H9 (cell line): ENCODE results near the gene PATL2. TPM values are rescaled to one million over a fixed set of nuclear protein-coding genes. Genes with fewer than 3 reads are reported as not detected.
"Not testable (repeated sequence)": the region's sequence is repeated elsewhere in the genome, so short reads cannot be mapped to it uniquely, and the experiment has no call there.

Experiments used
- DNase-seq: peaks from one replicate; pipeline ENCODE4 v3.0.0-alpha.2; 2017
- H2AFZ ChIP-seq: one replicate; pipeline ENCODE4 v1.6.1; 2013; ENCODE audit warnings: mild to moderate bottlenecking, low read length, control low read depth, moderate library complexity
- H2AK5ac ChIP-seq: 2 replicates; pipeline ENCODE4 v1.6.1; 2013; ENCODE audit warnings: low read length, control low read depth, mixed read lengths; ENCODE audit not compliant: insufficient read length
- H2BK120ac ChIP-seq: one replicate; pipeline ENCODE4 v1.6.1; 2013; ENCODE audit warnings: low read depth, mild to moderate bottlenecking, low read length, control low read depth, inconsistent platforms; ENCODE audit not compliant: poor library complexity, severe bottlenecking
- H2BK12ac ChIP-seq: 2 replicates; pipeline ENCODE4 v1.6.1; 2013; ENCODE audit warnings: low read length, control low read depth, mixed read lengths, low read depth; ENCODE audit not compliant: insufficient read length
- H2BK15ac ChIP-seq: 2 replicates; pipeline ENCODE4 v1.6.1; 2013; ENCODE audit warnings: low read depth, low read length, control low read depth
- H2BK20ac ChIP-seq: one replicate; pipeline ENCODE4 v1.6.1; 2013; ENCODE audit warnings: low read depth, mild to moderate bottlenecking, low read length, control low read depth, inconsistent platforms; ENCODE audit not compliant: poor library complexity, severe bottlenecking
- H2BK5ac ChIP-seq: 2 replicates; pipeline ENCODE4 v1.6.1; 2013; ENCODE audit warnings: low read length, control low read depth, mixed read lengths; ENCODE audit not compliant: insufficient read length
- H3K14ac ChIP-seq: 2 replicates; pipeline ENCODE4 v1.6.1; 2013; ENCODE audit warnings: low read length, control low read depth; ENCODE audit not compliant: insufficient read depth
- H3K18ac ChIP-seq: 2 replicates; pipeline ENCODE4 v1.6.1; 2013; ENCODE audit warnings: low read depth, mild to moderate bottlenecking, mixed read lengths, low read length, control low read depth; ENCODE audit not compliant: insufficient read length
- H3K23ac ChIP-seq: 2 replicates; pipeline ENCODE4 v1.6.1; 2013; ENCODE audit warnings: low read length, control low read depth, mixed read lengths, low read depth; ENCODE audit not compliant: insufficient read length
- H3K23me2 ChIP-seq: 2 replicates; pipeline ENCODE4 v1.6.1; 2013; ENCODE audit warnings: low read depth, mild to moderate bottlenecking, mixed read lengths, low read length, control low read depth; ENCODE audit not compliant: insufficient read length, poor library complexity, severe bottlenecking
- H3K27ac ChIP-seq: 2 replicates; pipeline ENCODE4 v1.5.1; 2013; ENCODE audit warnings: low read length, control low read depth, mixed read lengths, low read depth; ENCODE audit not compliant: insufficient read length
- H3K27me3 ChIP-seq: 2 replicates; pipeline ENCODE4 v1.6.1; 2013; ENCODE audit warnings: low read length, control low read depth, inconsistent platforms; ENCODE audit not compliant: insufficient read depth
- H3K4ac ChIP-seq: 2 replicates; pipeline ENCODE4 v1.6.1; 2013; ENCODE audit warnings: low read depth, mild to moderate bottlenecking, control low read depth, inconsistent platforms, low read length, moderate library complexity
- H3K4me1 ChIP-seq: 2 replicates; pipeline ENCODE4 v1.6.1; 2013; ENCODE audit warnings: low read length, control low read depth, inconsistent platforms; ENCODE audit not compliant: insufficient read depth
- H3K4me2 ChIP-seq: 2 replicates; pipeline ENCODE4 v1.6.1; 2013; ENCODE audit warnings: low read length, control low read depth, mixed read lengths; ENCODE audit not compliant: insufficient read length, insufficient read depth
- H3K56ac ChIP-seq: 2 replicates; pipeline ENCODE4 v1.6.1; 2013; ENCODE audit warnings: low read depth, mild to moderate bottlenecking, mixed read lengths, low read length, control low read depth; ENCODE audit not compliant: insufficient read length
- H3K79me1 ChIP-seq: 2 replicates; pipeline ENCODE4 v1.6.1; 2013; ENCODE audit warnings: low read depth, mild to moderate bottlenecking, moderate library complexity, low read length, control low read depth, inconsistent platforms; ENCODE audit not compliant: insufficient read depth, poor library complexity, severe bottlenecking
- H3K79me2 ChIP-seq: 2 replicates; pipeline ENCODE4 v1.6.1; 2013; ENCODE audit warnings: low read length, control low read depth, inconsistent platforms; ENCODE audit not compliant: insufficient read depth
- H3K9ac ChIP-seq: 2 replicates; pipeline ENCODE4 v1.6.1; 2013; ENCODE audit warnings: low read length, control low read depth, mixed read lengths; ENCODE audit not compliant: insufficient read length; ENCODE audit errors: extremely low read depth
- H3K9me3 ChIP-seq: one replicate; pipeline ENCODE4 v1.6.1; 2013; ENCODE audit warnings: low read depth, low read length, inconsistent platforms; ENCODE audit not compliant: control insufficient read depth
- H3T11ph ChIP-seq: one replicate; pipeline ENCODE4 v1.6.1; 2013; ENCODE audit warnings: mild to moderate bottlenecking, low read length, control low read depth, inconsistent platforms
- H4K20me1 ChIP-seq: one replicate; pipeline ENCODE4 v1.6.1; 2013; ENCODE audit not compliant: control insufficient read depth, insufficient read length, insufficient read depth
- H4K5ac ChIP-seq: 2 replicates; pipeline ENCODE4 v1.6.1; 2013; ENCODE audit warnings: low read depth, mild to moderate bottlenecking, mixed read lengths, low read length, control low read depth; ENCODE audit not compliant: insufficient read length
- H4K8ac ChIP-seq: replicated peaks from 2 replicates; pipeline ENCODE4 v1.6.1; 2013; ENCODE audit warnings: low read length, control low read depth, mixed read lengths, low read depth; ENCODE audit not compliant: insufficient read length
- H4K91ac ChIP-seq: 2 replicates; pipeline ENCODE4 v1.6.1; 2013; ENCODE audit warnings: low read depth, mild to moderate bottlenecking, moderate library complexity, mixed read lengths, low read length, control low read depth; ENCODE audit not compliant: insufficient read length
- H3K27ac Mint-ChIP-seq, 3 experiments: 2 replicates in 2 of 3; 3 replicates in 1 of 3; pipeline ENCODE4 v1.8.0; 2020 to 2021; ENCODE audit warnings: mixed read lengths in 3 of 3, mild to moderate bottlenecking in 1 of 3, moderate library complexity in 1 of 3
- H3K27me3 Mint-ChIP-seq: 2 replicates; pipeline ENCODE4 v1.8.0; 2021; ENCODE audit warnings: low read depth, mild to moderate bottlenecking, moderate library complexity, mixed read lengths
- H3K36me3 Mint-ChIP-seq, 3 experiments: 2 replicates in 2 of 3; 3 replicates in 1 of 3; pipeline ENCODE4 v1.8.0; 2020 to 2021; ENCODE audit warnings: low read depth in 3 of 3, mixed read lengths in 3 of 3; ENCODE audit not compliant: insufficient read depth in 1 of 3
- H3K4me1 Mint-ChIP-seq, 2 experiments: 2 replicates each; pipeline ENCODE4 v1.8.0; 2020; ENCODE audit warnings: mixed read lengths in 2 of 2
- H3K4me3 Mint-ChIP-seq, 2 experiments: 2 replicates in 1 of 2; 3 replicates in 1 of 2; pipeline ENCODE4 v1.8.0; 2020 to 2021; ENCODE audit warnings: mild to moderate bottlenecking in 2 of 2, mixed read lengths in 2 of 2, moderate library complexity in 1 of 2
- H3K9me3 Mint-ChIP-seq, 2 experiments: 2 replicates in 1 of 2; 3 replicates in 1 of 2; pipeline ENCODE4 v1.8.0; 2020; ENCODE audit warnings: mild to moderate bottlenecking in 2 of 2, mixed read lengths in 2 of 2, moderate library complexity in 1 of 2
- WGBS: extraction: QIAGEN DNeasy Blood & Tissue Kit; methylation state at CpG from one replicate; pipeline ENCODE4 v1.1.7; 2013; ENCODE audit warnings: missing lambda C conversion rate, low lambda C conversion rate, mixed read lengths; ENCODE audit not compliant: insufficient read length; ENCODE audit errors: extremely low coverage; 5-methylcytosine and 5-hydroxymethylcytosine counted together
- total RNA-seq: library from RNA; stranded (reverse); gene quantifications from 2 replicates; pipeline ENCODE4 v1.2.1, GENCODE V29; 2021
- TF ChIP-seq, protein P1 (sequence below): fragments of 200-600 bp; sonication (generic); conservative IDR thresholded peaks from 3 replicates; pipeline ENCODE4 v1.8.0; 2021; ENCODE audit warnings: antibody characterized with exemption, mild to moderate bottlenecking

PATL2 gene
- total RNA-seq, 1 experiment from 2014 or later = 0.46 TPM

DNA sequence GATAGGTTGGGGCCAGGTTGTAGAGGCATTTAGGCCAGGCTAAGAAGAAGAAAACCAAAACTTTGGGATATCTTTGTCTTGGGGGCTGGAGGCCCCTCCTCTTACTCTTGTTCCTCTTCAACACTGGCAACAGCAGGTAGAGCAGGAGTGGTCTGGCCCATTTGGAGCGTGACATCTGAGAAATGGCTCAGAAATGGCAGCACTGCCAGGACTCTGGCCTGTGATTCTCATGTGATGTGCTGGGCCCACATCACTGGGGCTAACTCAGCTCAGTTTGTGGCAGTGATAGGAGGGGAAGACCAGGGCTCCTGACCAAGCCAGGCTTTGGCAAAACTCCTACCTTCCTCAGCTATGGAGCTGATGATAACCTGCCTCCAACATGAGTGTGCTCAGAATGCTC, 18.5 kb downstream of the PATL2 start:
- DNase-seq = no peak
- no peak overlapping the region for H3K4ac ChIP-seq
- H3K27me3 Mint-ChIP-seq = peaks cover 3% of the 10 kb centered on the region; the same call in 1 of the 2 replicates
- peaks cover 10 to 14% of the 10 kb centered on the region in 2 experiments; a peak in 4 of 5 replicates for H3K9me3 Mint-ChIP-seq
- H2BK120ac ChIP-seq = no peak overlapping the region
- H3K18ac ChIP-seq = no peak overlapping the region
- no peak overlapping the region for H4K5ac ChIP-seq
- no peak overlapping the region for H3K23ac ChIP-seq
- H3K4me1 Mint-ChIP-seq = peaks cover 0 to 5% of the 10 kb centered on the region in 2 experiments; a peak in 2 of 4 replicates
- TF ChIP-seq, protein P1, sequence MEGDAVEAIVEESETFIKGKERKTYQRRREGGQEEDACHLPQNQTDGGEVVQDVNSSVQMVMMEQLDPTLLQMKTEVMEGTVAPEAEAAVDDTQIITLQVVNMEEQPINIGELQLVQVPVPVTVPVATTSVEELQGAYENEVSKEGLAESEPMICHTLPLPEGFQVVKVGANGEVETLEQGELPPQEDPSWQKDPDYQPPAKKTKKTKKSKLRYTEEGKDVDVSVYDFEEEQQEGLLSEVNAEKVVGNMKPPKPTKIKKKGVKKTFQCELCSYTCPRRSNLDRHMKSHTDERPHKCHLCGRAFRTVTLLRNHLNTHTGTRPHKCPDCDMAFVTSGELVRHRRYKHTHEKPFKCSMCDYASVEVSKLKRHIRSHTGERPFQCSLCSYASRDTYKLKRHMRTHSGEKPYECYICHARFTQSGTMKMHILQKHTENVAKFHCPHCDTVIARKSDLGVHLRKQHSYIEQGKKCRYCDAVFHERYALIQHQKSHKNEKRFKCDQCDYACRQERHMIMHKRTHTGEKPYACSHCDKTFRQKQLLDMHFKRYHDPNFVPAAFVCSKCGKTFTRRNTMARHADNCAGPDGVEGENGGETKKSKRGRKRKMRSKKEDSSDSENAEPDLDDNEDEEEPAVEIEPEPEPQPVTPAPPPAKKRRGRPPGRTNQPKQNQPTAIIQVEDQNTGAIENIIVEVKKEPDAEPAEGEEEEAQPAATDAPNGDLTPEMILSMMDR = no peak
- no peak overlapping the region for H2BK12ac ChIP-seq
- H3K23me2 ChIP-seq = no peaks in the 10 kb centered on the region
- WGBS = no CpG with 5 or more reads among the region's 1 CpG
- no peak overlapping the region for H3K27ac Mint-ChIP-seq
- no peak overlapping the region for H2AK5ac ChIP-seq
- H2BK15ac ChIP-seq = no peak overlapping the region
- H3K14ac ChIP-seq = no peak overlapping the region
- H3K79me2 ChIP-seq = no peaks in the 10 kb centered on the region
- no peaks in the 10 kb centered on the region for H3K79me1 ChIP-seq
- no peak overlapping the region for H4K8ac ChIP-seq
- no peak overlapping the region for H3T11ph ChIP-seq
- H3K4me3 Mint-ChIP-seq = no peak overlapping the region
- no peak overlapping the region for H3K9ac ChIP-seq
- H3K4me1 ChIP-seq = no peaks in the 10 kb centered on the region
- no peak overlapping the region for H4K91ac ChIP-seq
- no peaks in the 10 kb centered on the region for H4K20me1 ChIP-seq
- H3K9me3 ChIP-seq = no peaks in the 10 kb centered on the region
- H2BK5ac ChIP-seq = no peak overlapping the region
- peaks cover 0 to 2% (median 2%) of the 10 kb centered on the region in 3 experiments; a peak in 1 of 7 replicates for H3K36me3 Mint-ChIP-seq
- H3K27ac ChIP-seq = no peak overlapping the region
- H3K56ac ChIP-seq = no peak overlapping the region
- no peak overlapping the region for H2AFZ ChIP-seq
- H3K27me3 ChIP-seq = no peaks in the 10 kb centered on the region
- no peak overlapping the region for H2BK20ac ChIP-seq
- no peak overlapping the region for H3K4me2 ChIP-seq

DNA sequence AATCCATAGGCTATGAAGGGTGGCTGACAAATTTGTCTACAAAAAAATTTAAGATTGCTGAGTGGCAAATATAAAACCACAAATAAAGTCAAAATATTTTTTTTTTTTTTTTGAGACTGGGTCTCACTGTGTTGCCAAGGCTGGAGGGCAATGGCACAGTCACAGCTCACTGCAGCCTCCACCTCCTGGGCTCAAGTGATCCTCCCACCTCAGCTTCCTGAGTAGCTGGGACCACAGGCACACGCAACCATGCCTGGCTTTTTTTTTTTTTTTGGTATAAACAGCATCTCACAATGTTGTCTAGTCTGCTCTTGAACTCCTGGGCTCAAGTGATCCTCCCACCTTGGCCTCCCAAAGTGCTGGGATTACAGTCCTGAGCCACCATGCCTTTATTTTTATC, 20.9 kb downstream of the PATL2 start:
- H3T11ph ChIP-seq, H2AK5ac ChIP-seq, H3K27ac ChIP-seq, H2BK12ac ChIP-seq, H3K27ac Mint-ChIP-seq, H3K14ac ChIP-seq, H3K79me1 ChIP-seq, H3K9ac ChIP-seq, H4K8ac ChIP-seq, H3K18ac ChIP-seq, H4K20me1 ChIP-seq, H2BK20ac ChIP-seq, DNase-seq, H4K91ac ChIP-seq, H3K27me3 Mint-ChIP-seq, H3K4ac ChIP-seq, H2BK5ac ChIP-seq, H3K23ac ChIP-seq, H3K79me2 ChIP-seq, H3K9me3 ChIP-seq, H2BK120ac ChIP-seq, H2BK15ac ChIP-seq, H3K4me3 Mint-ChIP-seq, H3K23me2 ChIP-seq, H3K27me3 ChIP-seq, H3K4me1 Mint-ChIP-seq, H2AFZ ChIP-seq, H3K4me2 ChIP-seq, H3K36me3 Mint-ChIP-seq, H4K5ac ChIP-seq, H3K4me1 ChIP-seq, H3K56ac ChIP-seq: not testable (repeated sequence)
- no CpG with 5 or more reads among the region's 1 CpG for WGBS
- H3K9me3 Mint-ChIP-seq = peaks cover 14 to 21% of the 10 kb centered on the region in 2 experiments
